ENCODE data around the gene CBFB.
A peak's percentile ranks its signal among the peaks of the same experiment; 100 is the strongest.

Gene CBFB

GRCh38 chr16:66996324-66996982 lies 32.5 kb upstream of the CBFB start:
- in situ Hi-C loops (cut with MboI; ENCODE audit: low sequenced_read_pairs, unreplicated experiment): no loop called here
- DNase-seq (ENCODE audit: low spot score): no peak
- TF ChIP-seq CTCF (IDR thresholded peaks at IDR 0.05; ENCODE audit: borderline replicate concordance, control extremely low read depth, extremely low read depth, insufficient read depth, missing control alignments): no peak

- no peak for DNase-seq (ENCODE audit: low spot score)
- in situ Hi-C loops (cut with MboI; ENCODE audit: low sequenced_read_pairs, unreplicated experiment): no loop called here
These were observed 32.0 kb upstream of the CBFB start for GRCh38 chr16:66996983-66997358.

GRCh38 chr16:67000384-67001351 lies 28.3 kb upstream of the CBFB start:
- peak; percentile 78 for DNase-seq (ENCODE audit: low spot score)
- no peak for TF ChIP-seq CTCF (IDR thresholded peaks at IDR 0.05; ENCODE audit: borderline replicate concordance, control extremely low read depth, extremely low read depth, insufficient read depth, missing control alignments)
- in situ Hi-C loops (cut with MboI; ENCODE audit: low sequenced_read_pairs, unreplicated experiment): no loop called here

More at GRCh38 chr16:66996983-66997358, 32.0 kb upstream of the CBFB start:
- TF ChIP-seq CTCF (IDR thresholded peaks at IDR 0.05; ENCODE audit: borderline replicate concordance, control extremely low read depth, extremely low read depth, insufficient read depth, missing control alignments): no peak

GRCh38 chr16:67001726-67002125 lies 27.2 kb upstream of the CBFB start:
- in situ Hi-C loops (cut with MboI; ENCODE audit: low sequenced_read_pairs, unreplicated experiment): no loop called here
- no peak for DNase-seq (ENCODE audit: low spot score)
- TF ChIP-seq CTCF (IDR thresholded peaks at IDR 0.05; ENCODE audit: borderline replicate concordance, control extremely low read depth, extremely low read depth, insufficient read depth, missing control alignments): no peak

GRCh38 chr16:67006930-67007658 lies 21.9 kb upstream of the CBFB start:
- TF ChIP-seq CTCF (IDR thresholded peaks at IDR 0.05; ENCODE audit: borderline replicate concordance, control extremely low read depth, extremely low read depth, insufficient read depth, missing control alignments): no peak
- in situ Hi-C loops (cut with MboI; ENCODE audit: low sequenced_read_pairs, unreplicated experiment): no loop called here
- no peak for DNase-seq (ENCODE audit: low spot score)

- no peak for DNase-seq (ENCODE audit: low spot score)
These were observed 19.8 kb upstream of the CBFB start for GRCh38 chr16:67009158-67009557.

More at GRCh38 chr16:67009158-67009557, 19.8 kb upstream of the CBFB start:
- no peak for TF ChIP-seq CTCF (IDR thresholded peaks at IDR 0.05; ENCODE audit: borderline replicate concordance, control extremely low read depth, extremely low read depth, insufficient read depth, missing control alignments)
- in situ Hi-C loops (cut with MboI; ENCODE audit: low sequenced_read_pairs, unreplicated experiment): no loop called here
